ENCODE measurements around the gene ZIK1.

DNA sequence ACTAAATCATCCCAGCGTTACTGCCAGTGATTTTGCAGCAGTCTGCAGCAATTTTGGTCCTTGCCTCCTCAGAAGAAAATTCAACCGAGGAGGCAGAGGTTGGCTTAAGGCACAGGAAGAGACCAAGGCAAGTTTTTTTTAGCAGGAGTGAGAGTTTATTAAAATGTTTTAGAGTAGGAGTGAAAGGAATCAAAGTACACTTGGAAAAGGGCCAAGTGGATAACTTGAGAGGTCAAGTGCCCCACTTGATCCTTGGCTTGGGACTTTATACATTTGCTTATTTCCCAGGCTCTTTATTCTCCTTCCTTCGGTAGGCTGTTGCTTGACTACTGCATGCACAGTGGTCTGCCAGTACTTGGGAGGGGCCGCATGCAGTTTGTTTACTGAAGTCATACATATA, 27.2 kb downstream of the ZIK1 start:
- TF ChIP-seq POLR2A (IDR thresholded peaks at IDR 0.05) (no peak), POLR2AphosphoS5 (IDR thresholded peaks at IDR 0.05; ENCODE audit: insufficient read depth in 1 of 2, low read depth in 1 of 2) (no peak)
- TF ChIP-seq, protein P1, sequence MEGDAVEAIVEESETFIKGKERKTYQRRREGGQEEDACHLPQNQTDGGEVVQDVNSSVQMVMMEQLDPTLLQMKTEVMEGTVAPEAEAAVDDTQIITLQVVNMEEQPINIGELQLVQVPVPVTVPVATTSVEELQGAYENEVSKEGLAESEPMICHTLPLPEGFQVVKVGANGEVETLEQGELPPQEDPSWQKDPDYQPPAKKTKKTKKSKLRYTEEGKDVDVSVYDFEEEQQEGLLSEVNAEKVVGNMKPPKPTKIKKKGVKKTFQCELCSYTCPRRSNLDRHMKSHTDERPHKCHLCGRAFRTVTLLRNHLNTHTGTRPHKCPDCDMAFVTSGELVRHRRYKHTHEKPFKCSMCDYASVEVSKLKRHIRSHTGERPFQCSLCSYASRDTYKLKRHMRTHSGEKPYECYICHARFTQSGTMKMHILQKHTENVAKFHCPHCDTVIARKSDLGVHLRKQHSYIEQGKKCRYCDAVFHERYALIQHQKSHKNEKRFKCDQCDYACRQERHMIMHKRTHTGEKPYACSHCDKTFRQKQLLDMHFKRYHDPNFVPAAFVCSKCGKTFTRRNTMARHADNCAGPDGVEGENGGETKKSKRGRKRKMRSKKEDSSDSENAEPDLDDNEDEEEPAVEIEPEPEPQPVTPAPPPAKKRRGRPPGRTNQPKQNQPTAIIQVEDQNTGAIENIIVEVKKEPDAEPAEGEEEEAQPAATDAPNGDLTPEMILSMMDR (IDR thresholded peaks at IDR 0.05), result no peak
